ENCODE data around the gene STXBP1. TPM values are rescaled to one million over a fixed set of nuclear protein-coding genes. Genes with fewer than 3 reads are reported as not detected.

The STXBP1 gene
- total and polyA plus RNA-seq, 9 of the 15 experiments (the other 6 are each of a cell fraction or from before 2014, with no cell fraction given), result 4.6 to 35.1 (median 9.7) TPM

GRCh38 chr9:127627494-127627855 is 15.4 kb downstream of the STXBP1 start:
- H3K4me1 ChIP-seq (replicated peaks in 1 of 2; ENCODE audit: control insufficient read depth in 2 of 2, insufficient read depth in 2 of 2, low read length in 2 of 2), result peaks cover 24% of the 10 kb centered on the region in 2 experiments
- no peak overlapping the region for H2AFZ ChIP-seq (ENCODE audit: low read depth, low read length)
- intact Hi-C loops (cut with micrococcal nuclease), result no loop called here
- POLR2A ChIA-PET, result interaction anchor here (0.6 to 0.8 kb wide), 2 partner anchors 14 to 499 kb away, joined by 3 read pairs; no protein-coding TSS in a partner anchor
- H3K9me1 ChIP-seq (ENCODE audit: control insufficient read depth, insufficient read depth, low read length), result no peaks in the 10 kb centered on the region
- BruUV-seq (replicated peaks), result no TSS peak
- CTCF ChIA-PET (ENCODE audit: low intra/inter-chr PET ratio), result interaction anchor here (0.6 kb wide), 1 partner anchor 14 kb away, joined by 3 read pairs; no protein-coding TSS in a partner anchor
- H3K4me3 ChIP-seq, result no peak overlapping the region
- FAIRE-seq (no peak), DNase-seq (ENCODE audit: extremely low read depth in 1 of 4, low spot score in 3 of 4) (no peak), ATAC-seq (no peak)
- no peak overlapping the region for H3K4me2 ChIP-seq (ENCODE audit: insufficient read depth, low read length)
- H3K27me3 ChIP-seq (ENCODE audit: control insufficient read depth in 2 of 2, insufficient read depth in 2 of 2, low read length in 2 of 2), result no peaks in the 10 kb centered on the region
- in situ Hi-C loops (cut with MboI), result no loop called here
- no peaks in the 10 kb centered on the region for H3K9me3 ChIP-seq (replicated peaks; ENCODE audit: control insufficient read depth, insufficient read depth, low read depth, low read length)
- no peaks in the 10 kb centered on the region for H3K36me3 ChIP-seq (ENCODE audit: control insufficient read depth, insufficient read depth, low read length)
- no peak overlapping the region for H3K9ac ChIP-seq (ENCODE audit: insufficient read depth in 1 of 2, low read depth in 2 of 2, low read length in 2 of 2)
- H3K27ac ChIP-seq (ENCODE audit: extremely low read depth, low read depth, low read length), result no peak overlapping the region
- WGBS (ENCODE audit: insufficient coverage, low coverage, missing lambda C conversion rate), result 32% methylated on average over 2 of the region's 2 CpGs
- H3K79me2 ChIP-seq (ENCODE audit: control insufficient read depth, insufficient read depth, low read length), result no peaks in the 10 kb centered on the region; the same call in 2 of the 3 replicates
- 0 out of 2 replicates have a peak, but pooled peaks cover 9% of the 10 kb centered on the region for H4K20me1 ChIP-seq (replicated peaks; ENCODE audit: control insufficient read depth, insufficient read depth, low read length)
- TF ChIP-seq SNAPC5 (CRISPR knock-in tag; IDR thresholded peaks at IDR 0.05) (no peak), BHLHE40 (IDR thresholded peaks at IDR 0.05; ENCODE audit: low read length) (no peak), SMAD2 (IDR thresholded peaks at IDR 0.05; ENCODE audit: low read depth, low read length) (no peak), HMGN3 (IDR thresholded peaks at IDR 0.05; ENCODE audit: borderline replicate concordance, extremely low read depth, insufficient read length, low read depth, low read length) (no peak), POLR2H (tag; IDR thresholded peaks at IDR 0.05; ENCODE audit: low read depth) (no peak), CHCHD3 (CRISPR knock-in tag; IDR thresholded peaks at IDR 0.05) (no peak), ZNF232 (CRISPR knock-in tag; IDR thresholded peaks at IDR 0.05) (no peak), FOXA3 (CRISPR knock-in tag; conservative IDR thresholded peaks at IDR 0.05 in 1 of 2, IDR thresholded peaks at IDR 0.05 in 1 of 2) (no peak), ZNF354B (CRISPR knock-in tag; IDR thresholded peaks at IDR 0.05) (no peak), NELFE (IDR thresholded peaks at IDR 0.05; ENCODE audit: insufficient read depth, insufficient read length) (no peak), ETV5 (CRISPR knock-in tag; IDR thresholded peaks at IDR 0.05; ENCODE audit: low read depth) (no peak), L3MBTL2 (IDR thresholded peaks at IDR 0.05) (no peak), DLX4 (CRISPR knock-in tag; IDR thresholded peaks at IDR 0.05) (no peak), TCF7L2 (IDR thresholded peaks at IDR 0.05; ENCODE audit: low read depth, low read length) (no peak), ZSCAN32 (CRISPR knock-in tag; IDR thresholded peaks at IDR 0.05) (no peak)

All from K562 (cell line).